ENCODE measurements around the gene CPM.

DNA sequence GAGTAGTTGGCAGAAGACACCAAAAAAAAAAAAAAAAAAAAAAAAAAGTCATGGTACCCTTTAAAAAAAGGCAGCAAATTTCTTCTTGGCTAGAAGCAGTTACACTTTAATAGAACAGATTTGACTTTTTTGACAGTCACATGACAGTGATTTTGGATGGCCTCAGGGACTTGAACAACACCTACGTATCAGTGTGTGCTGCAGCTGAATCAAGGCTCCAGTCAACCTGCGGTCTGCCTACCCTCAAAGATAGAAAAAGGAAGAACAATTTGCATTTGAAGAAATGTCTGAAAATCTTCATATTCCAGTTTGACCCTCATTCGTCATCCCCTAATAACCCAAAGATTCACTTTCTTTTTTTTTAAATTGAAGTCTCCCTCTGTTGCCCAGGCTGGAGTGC is 71.1 kb downstream of the CPM start:
- TF ChIP-seq POLR2AphosphoS5 (IDR thresholded peaks at IDR 0.05; ENCODE audit: low read depth, low read length) (no peak), POLR2A (IDR thresholded peaks at IDR 0.05; ENCODE audit: low read depth, low read length) (no peak), TAF1 (IDR thresholded peaks at IDR 0.05; ENCODE audit: borderline replicate concordance, low read depth, low read length) (no peak)

Data from GM12892 (cell line).